ENCODE measurements around the gene MAST4.

MAST4 gene

GRCh38 chr5:66894480-66895240 lies 298.5 kb downstream of the MAST4 start:
- no peak overlapping the region for H3K9ac ChIP-seq (ENCODE audit: low read length)
- no peaks in the 10 kb centered on the region for H3K4me1 ChIP-seq (ENCODE audit: control insufficient read depth, insufficient read depth, low read depth, low read length)
- H3K27me3 ChIP-seq (ENCODE audit: control insufficient read depth in 1 of 2, insufficient read depth in 1 of 2, low read length in 2 of 2): no peaks in the 10 kb centered on the region
- no peak overlapping the region for H4K8ac ChIP-seq (ENCODE audit: low read length)
- no peaks in the 10 kb centered on the region for H3K79me1 ChIP-seq (replicated peaks; ENCODE audit: low read length, poor library complexity, severe bottlenecking)
- no peak overlapping the region for H3K4ac ChIP-seq (ENCODE audit: low read depth in 1 of 2, low read length in 2 of 2)
- no peak overlapping the region for H3K4me3 ChIP-seq (ENCODE audit: insufficient read depth in 1 of 2, low read depth in 1 of 2, low read length in 2 of 2)
- no peak overlapping the region for H2BK15ac ChIP-seq (ENCODE audit: low read depth, poor library complexity, severe bottlenecking)
- H3K27ac ChIP-seq (ENCODE audit: low read length, poor library complexity, severe bottlenecking): no peak overlapping the region
- no peaks in the 10 kb centered on the region for H3K9me3 ChIP-seq (ENCODE audit: control insufficient read depth, low read length)
- 94% methylated on average over 3 of the region's 3 CpGs for WGBS
- H2BK12ac ChIP-seq (ENCODE audit: low read length in 2 of 2): no peak overlapping the region
- H3K18ac ChIP-seq (ENCODE audit: low read depth in 1 of 2, low read length in 2 of 2): no peak overlapping the region
- no peak overlapping the region for H3K4me2 ChIP-seq (ENCODE audit: low read length, poor library complexity, severe bottlenecking)
- no peak overlapping the region for H2AFZ ChIP-seq (ENCODE audit: low read depth, low read length)
- no peak for DNase-seq
- H3K36me3 ChIP-seq (ENCODE audit: control insufficient read depth in 1 of 2, insufficient read depth in 2 of 2, low read depth in 1 of 2, low read length in 2 of 2): no peaks in the 10 kb centered on the region
- H2BK120ac ChIP-seq (ENCODE audit: low read depth, low read length): no peak overlapping the region
- no peak overlapping the region for H3K14ac ChIP-seq (ENCODE audit: low read length in 2 of 2)
- H4K91ac ChIP-seq (ENCODE audit: low read length): no peak overlapping the region
- no peak overlapping the region for H2BK5ac ChIP-seq (ENCODE audit: low read depth, low read length, poor library complexity, severe bottlenecking)
- H3K23ac ChIP-seq (ENCODE audit: low read length in 2 of 2): no peak overlapping the region
- no peak overlapping the region for H2AK5ac ChIP-seq (ENCODE audit: low read length, severe bottlenecking)

GRCh38 chr5:66896171-66896570 lies 300.0 kb downstream of the MAST4 start:
- no peaks in the 10 kb centered on the region for H3K79me1 ChIP-seq (replicated peaks; ENCODE audit: low read length, poor library complexity, severe bottlenecking)
- H3K4me3 ChIP-seq (ENCODE audit: insufficient read depth in 1 of 2, low read depth in 1 of 2, low read length in 2 of 2): no peak overlapping the region
- H3K27me3 ChIP-seq (ENCODE audit: control insufficient read depth in 1 of 2, insufficient read depth in 1 of 2, low read length in 2 of 2): no peaks in the 10 kb centered on the region
- H2AFZ ChIP-seq (ENCODE audit: low read depth, low read length): no peak overlapping the region
- no peaks in the 10 kb centered on the region for H3K36me3 ChIP-seq (ENCODE audit: control insufficient read depth in 1 of 2, insufficient read depth in 2 of 2, low read depth in 1 of 2, low read length in 2 of 2)
- H3K14ac ChIP-seq (ENCODE audit: low read length in 2 of 2): no peak overlapping the region
- no peak overlapping the region for H3K4ac ChIP-seq (ENCODE audit: low read depth in 1 of 2, low read length in 2 of 2)
- no peak for DNase-seq
- no peak overlapping the region for H3K9ac ChIP-seq (ENCODE audit: low read length)
- no peak overlapping the region for H2BK12ac ChIP-seq (ENCODE audit: low read length in 2 of 2)
- H3K9me3 ChIP-seq (ENCODE audit: control insufficient read depth, low read length): no peaks in the 10 kb centered on the region
- no peak overlapping the region for H3K4me2 ChIP-seq (ENCODE audit: low read length, poor library complexity, severe bottlenecking)
- H2AK5ac ChIP-seq (ENCODE audit: low read length, severe bottlenecking): no peak overlapping the region
- no peak overlapping the region for H2BK5ac ChIP-seq (ENCODE audit: low read depth, low read length, poor library complexity, severe bottlenecking)
- no peaks in the 10 kb centered on the region for H3K4me1 ChIP-seq (ENCODE audit: control insufficient read depth, insufficient read depth, low read depth, low read length)
- H4K91ac ChIP-seq (ENCODE audit: low read length): no peak overlapping the region
- WGBS: 100% methylated on average over 2 of the region's 4 CpGs
- no peak overlapping the region for H4K8ac ChIP-seq (ENCODE audit: low read length)
- no peak overlapping the region for H3K27ac ChIP-seq (ENCODE audit: low read length, poor library complexity, severe bottlenecking)
- H3K23ac ChIP-seq (ENCODE audit: low read length in 2 of 2): no peak overlapping the region
- no peak overlapping the region for H2BK120ac ChIP-seq (ENCODE audit: low read depth, low read length)
- H3K18ac ChIP-seq (ENCODE audit: low read depth in 1 of 2, low read length in 2 of 2): no peak overlapping the region
- H2BK15ac ChIP-seq (ENCODE audit: low read depth, poor library complexity, severe bottlenecking): no peak overlapping the region

GRCh38 chr5:66897356-66897755 lies 301.2 kb downstream of the MAST4 start:
- Histone ChIP-seq H2BK12ac (ENCODE audit: low read length in 2 of 2) (no peak overlapping the region), H2AK5ac (ENCODE audit: low read length, severe bottlenecking) (no peak overlapping the region)
- WGBS: 94% methylated on average over 7 of the region's 9 CpGs

GRCh38 chr5:66898241-66898995 lies 302.2 kb downstream of the MAST4 start:
- H4K91ac ChIP-seq (ENCODE audit: low read length): no peak overlapping the region
- no peak overlapping the region for H3K18ac ChIP-seq (ENCODE audit: low read depth in 1 of 2, low read length in 2 of 2)
- H3K14ac ChIP-seq (ENCODE audit: low read length in 2 of 2): no peak overlapping the region
- H3K27ac ChIP-seq (ENCODE audit: low read length, poor library complexity, severe bottlenecking): no peak overlapping the region
- H4K8ac ChIP-seq (ENCODE audit: low read length): no peak overlapping the region
- H3K9ac ChIP-seq (ENCODE audit: low read length): no peak overlapping the region
- H2BK12ac ChIP-seq (ENCODE audit: low read length in 2 of 2): no peak overlapping the region
- H2BK15ac ChIP-seq (ENCODE audit: low read depth, poor library complexity, severe bottlenecking): no peak overlapping the region
- 100% methylated on average over 1 of the region's 2 CpGs for WGBS
- no peaks in the 10 kb centered on the region for H3K79me1 ChIP-seq (replicated peaks; ENCODE audit: low read length, poor library complexity, severe bottlenecking)
- H3K4ac ChIP-seq (ENCODE audit: low read depth in 1 of 2, low read length in 2 of 2): no peak overlapping the region
- H2AK5ac ChIP-seq (ENCODE audit: low read length, severe bottlenecking): no peak overlapping the region
- H3K36me3 ChIP-seq (ENCODE audit: control insufficient read depth in 1 of 2, insufficient read depth in 2 of 2, low read depth in 1 of 2, low read length in 2 of 2): no peaks in the 10 kb centered on the region
- no peaks in the 10 kb centered on the region for H3K4me1 ChIP-seq (ENCODE audit: control insufficient read depth, insufficient read depth, low read depth, low read length)
- no peak overlapping the region for H3K4me2 ChIP-seq (ENCODE audit: low read length, poor library complexity, severe bottlenecking)
- H3K23ac ChIP-seq (ENCODE audit: low read length in 2 of 2): no peak overlapping the region
- DNase-seq: peak; percentile 38
- no peak overlapping the region for H2BK120ac ChIP-seq (ENCODE audit: low read depth, low read length)
- H2BK5ac ChIP-seq (ENCODE audit: low read depth, low read length, poor library complexity, severe bottlenecking): no peak overlapping the region
- no peak overlapping the region for H2AFZ ChIP-seq (ENCODE audit: low read depth, low read length)
- no peaks in the 10 kb centered on the region for H3K27me3 ChIP-seq (ENCODE audit: control insufficient read depth in 1 of 2, insufficient read depth in 1 of 2, low read length in 2 of 2)
- H3K9me3 ChIP-seq (ENCODE audit: control insufficient read depth, low read length): no peaks in the 10 kb centered on the region
- H3K4me3 ChIP-seq (ENCODE audit: insufficient read depth in 1 of 2, low read depth in 1 of 2, low read length in 2 of 2): no peak overlapping the region

More at GRCh38 chr5:66897356-66897755, 301.2 kb downstream of the MAST4 start:
- no peak overlapping the region for H2BK5ac ChIP-seq (ENCODE audit: low read depth, low read length, poor library complexity, severe bottlenecking)
- H3K4me3 ChIP-seq (ENCODE audit: insufficient read depth in 1 of 2, low read depth in 1 of 2, low read length in 2 of 2): no peak overlapping the region
- H3K79me1 ChIP-seq (replicated peaks; ENCODE audit: low read length, poor library complexity, severe bottlenecking): no peaks in the 10 kb centered on the region
- no peaks in the 10 kb centered on the region for H3K4me1 ChIP-seq (ENCODE audit: control insufficient read depth, insufficient read depth, low read depth, low read length)
- H3K27me3 ChIP-seq (ENCODE audit: control insufficient read depth in 1 of 2, insufficient read depth in 1 of 2, low read length in 2 of 2): no peaks in the 10 kb centered on the region
- H3K4ac ChIP-seq (ENCODE audit: low read depth in 1 of 2, low read length in 2 of 2): no peak overlapping the region
- H3K9me3 ChIP-seq (ENCODE audit: control insufficient read depth, low read length): no peaks in the 10 kb centered on the region
- H3K18ac ChIP-seq (ENCODE audit: low read depth in 1 of 2, low read length in 2 of 2): no peak overlapping the region
- no peak overlapping the region for H4K91ac ChIP-seq (ENCODE audit: low read length)
- no peak overlapping the region for H3K9ac ChIP-seq (ENCODE audit: low read length)
- no peak overlapping the region for H2BK120ac ChIP-seq (ENCODE audit: low read depth, low read length)
- H3K27ac ChIP-seq (ENCODE audit: low read length, poor library complexity, severe bottlenecking): no peak overlapping the region
- H3K4me2 ChIP-seq (ENCODE audit: low read length, poor library complexity, severe bottlenecking): no peak overlapping the region
- H2BK15ac ChIP-seq (ENCODE audit: low read depth, poor library complexity, severe bottlenecking): no peak overlapping the region
- no peak overlapping the region for H2AFZ ChIP-seq (ENCODE audit: low read depth, low read length)
- DNase-seq: no peak
- H4K8ac ChIP-seq (ENCODE audit: low read length): no peak overlapping the region
- no peaks in the 10 kb centered on the region for H3K36me3 ChIP-seq (ENCODE audit: control insufficient read depth in 1 of 2, insufficient read depth in 2 of 2, low read depth in 1 of 2, low read length in 2 of 2)
- peak overlapping the region in 1 of 2 experiments; percentile 44 for H3K14ac ChIP-seq (ENCODE audit: low read length in 2 of 2)
- no peak overlapping the region for H3K23ac ChIP-seq (ENCODE audit: low read length in 2 of 2)
